PFSK-1 (cell line): ENCODE results near the gene LMOD1.

Experiments used
- FOXP2 ChIP-seq: optimal IDR thresholded peaks from 2 replicates; pipeline ENCODE3; 2011; ENCODE audit warnings: borderline replicate concordance, control low read depth, inconsistent platforms; ENCODE audit not compliant: insufficient read depth; ENCODE audit errors: extremely low read length, extremely low read depth
- POLR2AphosphoS5 ChIP-seq: IDR thresholded peaks from 2 replicates; pipeline ENCODE4 v1.6.1; 2012; ENCODE audit warnings: low read depth, mild to moderate bottlenecking, control low read depth, low read length, moderate library complexity
- REST ChIP-seq, 2 experiments: IDR thresholded peaks; 2 replicates each; pipeline versions ENCODE4 v1.6.1 to v1.8.0; 2011 to 2012; ENCODE audit warnings: low read depth in 2 of 2, low read length in 2 of 2, control low read depth in 1 of 2, inconsistent platforms in 1 of 2, mild to moderate bottlenecking in 1 of 2, moderate library complexity in 1 of 2; ENCODE audit not compliant: insufficient read depth in 1 of 2
- SIN3A ChIP-seq: IDR thresholded peaks from 2 replicates; pipeline ENCODE4 v1.6.1; 2012; ENCODE audit warnings: mild to moderate bottlenecking, low read length, moderate library complexity, borderline replicate concordance; ENCODE audit not compliant: insufficient read depth
- TAF1 ChIP-seq: IDR thresholded peaks from 2 replicates; pipeline ENCODE4 v1.6.1; 2012; ENCODE audit warnings: low read length, control low read depth, borderline replicate concordance; ENCODE audit not compliant: insufficient read depth

GRCh38 chr1:201945157-201945556 is 1.2 kb downstream of the LMOD1 start:
- no peak for TF ChIP-seq REST (IDR thresholded peaks at IDR 0.05; ENCODE audit: insufficient read depth in 1 of 2, low read depth in 2 of 2, low read length in 2 of 2)
- TF ChIP-seq POLR2AphosphoS5: no peak
- TF ChIP-seq FOXP2: no peak
- no peak for TF ChIP-seq TAF1
- no peak for TF ChIP-seq SIN3A
